ENCODE data around the gene OAT.

DNA sequence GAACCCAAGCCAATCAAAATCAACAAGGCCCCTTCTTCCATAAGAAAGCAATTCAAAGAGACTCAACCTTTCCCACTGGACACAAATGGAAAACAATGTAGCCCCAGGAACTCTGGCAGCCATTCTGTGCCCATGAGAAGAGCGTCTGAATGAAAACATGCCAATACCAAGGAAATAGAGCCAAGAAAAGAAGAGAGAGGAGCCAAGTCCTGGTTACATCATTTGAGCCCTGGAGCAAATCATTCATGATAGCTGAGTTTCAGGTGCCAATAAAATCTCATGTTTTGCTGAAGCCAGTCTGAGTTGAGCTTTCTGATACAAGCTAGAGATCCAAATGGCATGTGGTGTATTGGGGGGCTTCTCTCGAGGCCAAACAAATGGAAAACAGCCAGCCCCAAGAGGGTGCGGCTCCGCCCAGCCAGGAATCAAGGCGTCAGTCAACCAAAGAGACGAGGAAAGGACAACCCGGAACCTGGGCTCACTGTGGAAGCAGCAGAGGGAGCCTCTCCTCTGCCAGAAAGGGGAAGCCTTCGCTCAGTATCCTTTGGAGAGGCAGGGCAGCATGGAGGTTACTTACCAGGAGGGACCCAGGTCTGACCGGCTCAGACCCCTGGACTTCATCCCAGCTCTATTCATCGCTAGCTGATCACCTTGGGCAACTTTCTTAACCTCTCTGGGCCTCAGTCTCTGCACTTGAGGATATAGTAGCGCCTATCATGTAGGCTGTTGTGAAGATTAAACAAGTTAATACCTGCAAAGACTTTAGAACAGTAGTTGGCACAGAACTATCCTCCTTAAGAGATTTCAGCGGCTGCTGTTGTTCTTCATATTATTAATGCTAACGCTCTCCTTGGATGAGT, 61.8 kb downstream of the OAT start:
- TF ChIP-seq POLR2A (IDR thresholded peaks at IDR 0.05) = no peak
- TF ChIP-seq, protein P1, sequence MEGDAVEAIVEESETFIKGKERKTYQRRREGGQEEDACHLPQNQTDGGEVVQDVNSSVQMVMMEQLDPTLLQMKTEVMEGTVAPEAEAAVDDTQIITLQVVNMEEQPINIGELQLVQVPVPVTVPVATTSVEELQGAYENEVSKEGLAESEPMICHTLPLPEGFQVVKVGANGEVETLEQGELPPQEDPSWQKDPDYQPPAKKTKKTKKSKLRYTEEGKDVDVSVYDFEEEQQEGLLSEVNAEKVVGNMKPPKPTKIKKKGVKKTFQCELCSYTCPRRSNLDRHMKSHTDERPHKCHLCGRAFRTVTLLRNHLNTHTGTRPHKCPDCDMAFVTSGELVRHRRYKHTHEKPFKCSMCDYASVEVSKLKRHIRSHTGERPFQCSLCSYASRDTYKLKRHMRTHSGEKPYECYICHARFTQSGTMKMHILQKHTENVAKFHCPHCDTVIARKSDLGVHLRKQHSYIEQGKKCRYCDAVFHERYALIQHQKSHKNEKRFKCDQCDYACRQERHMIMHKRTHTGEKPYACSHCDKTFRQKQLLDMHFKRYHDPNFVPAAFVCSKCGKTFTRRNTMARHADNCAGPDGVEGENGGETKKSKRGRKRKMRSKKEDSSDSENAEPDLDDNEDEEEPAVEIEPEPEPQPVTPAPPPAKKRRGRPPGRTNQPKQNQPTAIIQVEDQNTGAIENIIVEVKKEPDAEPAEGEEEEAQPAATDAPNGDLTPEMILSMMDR (IDR thresholded peaks at IDR 0.05) = no peak
